Fibroblast of peridontal ligament (primary cell): ENCODE results near the gene MTR.
A peak's percentile ranks its signal among the peaks of the same experiment; 100 is the strongest.

ENCODE experiments used
- DNase-seq: peaks from one replicate; pipeline ENCODE4 v3.0.0-alpha.2; 2010; ENCODE audit errors: extremely low read depth

Gene MTR

GRCh38 chr1:236774926-236775325 is 20.2 kb upstream of the MTR start:
- DNase-seq = peak; percentile 49

DNA sequence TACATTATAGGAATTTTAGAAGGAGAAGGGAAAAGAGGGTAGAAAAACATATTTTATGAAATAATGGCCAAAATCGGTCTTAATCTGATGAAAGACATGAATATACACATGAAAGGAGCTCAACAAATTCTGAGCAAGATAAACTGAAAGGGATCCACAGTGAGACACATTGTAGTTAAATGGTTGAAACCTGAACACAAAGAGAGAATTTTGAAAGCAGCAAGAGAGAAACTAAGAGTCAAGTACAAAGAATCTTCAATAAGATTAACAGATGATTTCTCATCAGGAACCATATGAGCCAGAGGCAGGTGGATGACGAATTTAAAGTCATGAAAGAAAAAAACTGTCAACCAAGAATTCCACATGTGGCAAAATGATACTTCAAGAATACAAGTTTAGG is 15.8 kb upstream of the MTR start:
- no peak for DNase-seq

DNA sequence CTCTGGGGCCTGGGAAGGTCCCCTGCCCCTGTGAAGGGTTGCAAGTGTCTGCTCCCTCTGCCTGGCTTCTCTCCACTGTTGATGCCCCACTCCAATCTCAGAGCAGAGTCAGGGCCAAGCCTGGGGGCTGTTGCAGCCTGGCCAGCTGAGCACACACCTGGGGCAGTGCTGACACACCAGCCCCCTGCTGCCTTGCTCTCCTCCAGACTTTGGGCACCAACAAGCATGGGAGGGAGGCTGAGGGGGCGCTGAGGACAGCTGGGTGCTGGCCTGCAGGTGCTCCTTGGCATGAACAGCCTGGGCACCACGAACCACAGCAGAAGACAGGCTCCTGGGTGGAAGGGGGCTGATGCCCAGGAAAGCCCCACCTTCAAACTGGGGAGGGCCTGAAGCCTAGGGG is 9.6 kb upstream of the MTR start:
- DNase-seq = no peak

- DNase-seq = no peak
These were observed 8.6 kb upstream of the MTR start for GRCh38 chr1:236786453-236786852.

DNA sequence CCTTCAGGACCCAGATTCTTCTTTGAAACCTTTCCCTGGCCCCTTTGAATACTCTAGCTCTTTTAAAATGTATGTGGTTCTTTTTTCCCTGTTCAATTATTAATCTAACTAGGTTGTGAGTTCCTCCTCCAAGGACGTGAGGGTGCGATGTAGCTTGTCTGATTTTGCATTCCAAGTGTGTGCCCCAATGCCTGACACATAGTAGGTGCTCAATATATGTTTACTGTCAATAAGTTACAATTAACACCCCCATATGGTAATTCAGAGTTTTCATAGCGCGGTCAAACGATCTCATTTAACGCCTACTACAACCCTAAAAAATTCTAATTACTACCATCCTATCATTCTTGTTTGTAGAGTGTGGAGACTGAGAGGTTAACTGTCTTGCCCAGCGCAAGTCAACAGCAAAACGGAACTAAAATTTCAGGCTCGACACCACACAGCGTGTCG is 482 bp upstream of the MTR start:
- DNase-seq = no peak

DNA sequence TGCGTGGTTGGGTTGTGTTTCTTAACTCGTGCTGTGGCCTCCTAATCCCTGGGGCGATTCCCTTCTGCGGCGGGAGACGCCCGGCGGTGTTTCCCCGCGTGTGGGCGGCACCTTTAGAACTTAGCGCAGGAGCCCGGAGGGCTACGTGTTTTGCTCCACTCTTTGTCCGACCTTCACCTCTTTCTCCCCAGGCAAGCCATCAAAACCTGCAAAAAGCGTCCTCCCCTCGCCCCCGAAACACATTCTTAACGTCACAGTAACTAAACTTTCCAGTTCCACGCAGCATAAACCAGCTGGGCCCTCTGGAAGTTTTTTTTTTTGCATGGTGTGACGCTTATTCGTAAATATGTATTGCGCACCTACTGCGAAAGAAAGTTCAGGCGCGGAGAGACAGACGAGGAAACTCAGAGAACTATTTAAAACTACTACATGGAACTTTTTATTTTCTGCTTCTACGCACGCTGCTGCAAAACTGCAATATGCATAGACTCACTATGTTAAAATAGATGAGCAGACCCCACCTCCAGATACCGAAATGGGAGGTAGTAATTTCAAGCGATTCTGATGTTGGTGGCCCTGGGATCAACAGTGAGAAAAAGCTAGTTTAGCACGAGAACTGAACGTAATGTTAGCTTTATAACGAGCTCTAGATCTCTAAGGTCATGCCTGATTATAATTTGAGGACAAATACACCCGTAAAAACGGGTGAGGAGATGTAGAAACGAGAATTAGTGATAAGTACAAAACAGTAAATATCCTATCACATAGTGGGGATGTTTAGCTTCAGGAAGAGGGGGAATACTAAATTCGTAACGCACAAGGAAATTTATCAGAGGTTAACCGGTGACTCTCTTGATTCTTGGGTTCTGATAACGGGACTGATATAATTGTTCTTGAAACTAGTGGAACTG is 920 bp downstream of the MTR start:
- DNase-seq = peak; percentile 58

DNA sequence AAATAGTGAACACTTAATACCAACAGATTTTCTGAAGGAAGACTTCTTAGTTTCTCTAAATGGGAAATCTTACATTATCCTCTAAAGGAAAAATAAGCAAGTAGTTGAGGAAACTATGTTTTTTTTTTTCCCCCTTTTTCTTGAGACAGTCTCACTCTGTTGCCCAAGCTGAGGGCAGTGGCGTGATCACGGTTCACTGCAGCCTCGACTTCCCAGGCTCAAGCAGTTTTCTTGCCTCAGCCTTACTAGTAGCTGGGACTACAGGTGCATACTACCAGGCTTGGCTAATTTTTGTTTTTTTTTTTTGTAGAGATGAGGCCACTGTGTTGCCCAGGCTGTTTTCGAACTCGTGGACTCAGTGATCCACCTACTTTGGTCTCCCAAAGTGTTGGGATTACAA is 3.9 kb downstream of the MTR start:
- no peak for DNase-seq

DNA sequence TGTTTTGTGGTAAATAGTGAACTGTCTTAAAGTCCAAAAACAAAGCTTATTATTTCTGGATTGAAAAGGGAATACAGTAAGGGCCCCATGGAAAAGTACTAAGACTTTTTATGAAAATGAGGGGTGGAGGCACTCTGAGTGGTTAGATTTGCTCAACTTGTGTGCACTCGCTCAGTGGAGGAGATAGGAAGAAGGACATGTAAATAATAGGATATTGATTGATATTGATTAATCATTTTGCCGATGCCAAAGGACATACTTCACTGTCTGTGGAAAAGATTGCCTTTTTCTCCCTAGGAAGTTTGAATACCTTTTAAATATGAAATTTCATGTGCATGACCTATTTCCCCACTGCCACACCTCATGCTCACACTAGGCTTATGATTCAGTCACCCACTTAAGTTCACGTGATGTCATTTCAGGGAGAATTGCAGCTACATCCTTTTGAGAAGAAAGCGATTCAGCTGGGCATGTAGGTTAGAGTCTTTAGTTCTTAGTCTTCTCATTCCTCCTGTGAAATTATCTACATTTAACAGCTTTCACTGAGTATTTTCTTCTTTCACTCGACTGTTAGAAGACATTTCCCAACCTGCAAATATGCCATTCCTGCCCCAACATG is 5.0 kb downstream of the MTR start:
- DNase-seq = no peak

GRCh38 chr1:236800623-236801022 is 5.5 kb downstream of the MTR start:
- DNase-seq = no peak

GRCh38 chr1:236802264-236802663 is 7.2 kb downstream of the MTR start:
- DNase-seq = no peak

GRCh38 chr1:236806634-236807033 is 11.5 kb downstream of the MTR start:
- DNase-seq = no peak

DNA sequence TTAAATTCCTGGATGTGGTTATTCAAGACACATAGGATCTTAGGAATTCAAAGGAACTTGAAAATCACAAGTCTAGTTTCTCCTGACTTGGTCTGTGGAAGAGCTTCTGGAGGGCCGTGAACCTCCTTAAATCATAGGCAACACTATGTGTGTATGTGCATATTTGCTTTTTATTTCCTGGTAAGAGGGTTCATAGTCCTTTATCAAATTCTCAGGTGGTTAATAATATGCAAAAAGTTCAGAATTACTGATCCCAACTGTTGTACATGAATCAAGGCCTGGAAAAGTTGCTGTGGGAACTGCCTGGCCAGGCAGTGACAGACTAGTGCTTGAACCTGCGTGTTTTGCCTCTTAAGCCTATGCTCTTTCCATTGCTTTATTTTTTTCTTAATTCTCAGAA is 12.9 kb downstream of the MTR start:
- no peak for DNase-seq

DNA sequence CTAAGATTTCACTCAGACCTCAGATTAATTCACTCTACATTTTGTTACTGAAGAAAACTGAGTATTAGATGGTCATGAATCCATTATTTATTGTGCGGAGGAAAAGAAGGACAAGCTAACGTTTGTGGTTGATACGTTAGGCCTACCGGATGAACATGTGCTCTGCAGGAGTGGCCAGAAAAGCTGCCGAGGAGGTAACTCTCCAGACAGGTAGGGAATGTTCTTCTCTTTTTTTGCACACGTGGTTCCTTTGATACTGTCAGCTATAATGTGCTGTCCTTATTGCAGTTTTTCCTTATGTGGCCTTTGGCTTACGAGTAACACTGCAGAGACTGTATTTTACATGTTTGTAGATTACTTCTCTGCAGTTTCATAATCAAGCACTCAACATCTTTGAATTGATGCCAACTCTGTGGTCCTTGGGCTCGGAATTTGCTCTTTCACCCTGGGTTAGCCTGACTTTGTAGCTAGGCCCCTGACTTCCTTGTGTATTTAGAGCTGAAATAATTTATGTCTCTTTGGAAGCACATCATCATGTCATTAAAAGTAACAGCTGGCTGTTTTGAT is 13.6 kb downstream of the MTR start:
- peak; percentile 15 for DNase-seq

- DNase-seq = peak; percentile 21
These were observed 14.1 kb downstream of the MTR start for GRCh38 chr1:236809148-236809547.

GRCh38 chr1:236810018-236810417 is 14.9 kb downstream of the MTR start:
- no peak for DNase-seq

DNA sequence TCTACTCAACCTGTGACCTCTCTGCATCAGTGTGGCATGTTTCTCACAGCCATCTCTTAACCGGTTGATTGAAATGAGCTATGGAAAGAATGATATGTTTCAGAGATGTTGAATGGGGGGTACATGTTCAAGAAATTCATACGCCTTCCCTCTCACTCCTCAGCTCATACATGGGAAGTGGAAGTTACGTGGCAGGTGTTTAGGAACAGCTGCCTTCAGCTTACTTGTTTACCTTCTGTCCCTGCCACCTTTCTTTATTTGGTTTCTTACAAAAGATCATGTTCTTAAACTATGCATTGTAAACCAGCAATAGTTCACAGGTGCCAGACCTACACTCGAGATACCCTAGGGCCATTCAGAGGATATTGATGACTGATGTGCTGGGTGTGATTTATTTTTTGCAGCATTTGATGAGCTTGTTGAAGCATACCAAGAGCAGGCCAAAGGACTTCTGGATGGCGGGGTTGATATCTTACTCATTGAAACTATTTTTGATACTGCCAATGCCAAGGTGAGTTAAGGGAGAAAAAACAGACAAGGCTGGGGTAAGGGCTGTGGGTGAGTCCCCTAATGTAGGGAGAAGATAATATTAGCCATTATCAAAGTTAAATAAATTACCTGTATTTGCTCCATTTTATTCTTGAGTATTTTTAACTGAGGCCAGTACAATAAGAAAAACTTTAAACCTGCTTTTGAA is 17.4 kb downstream of the MTR start:
- no peak for DNase-seq

DNA sequence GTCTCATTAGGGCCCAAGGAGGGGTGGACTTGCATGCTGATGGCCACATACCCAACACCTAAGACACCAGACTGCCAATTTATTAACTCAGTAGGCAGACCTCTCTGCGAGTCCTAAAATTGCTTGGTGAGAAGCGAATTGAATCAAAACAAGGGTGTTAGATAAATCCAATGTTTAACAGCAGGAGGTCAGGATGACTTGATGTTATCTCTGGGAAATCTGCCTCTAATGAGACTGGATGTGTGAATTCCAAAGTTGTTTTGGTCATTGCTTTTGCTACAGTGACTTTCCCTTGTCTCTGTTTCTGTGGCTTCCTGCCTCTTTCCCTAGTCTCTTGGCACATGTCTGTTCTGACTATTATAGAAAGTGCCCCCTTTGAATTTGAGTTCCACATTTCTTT is 20.8 kb downstream of the MTR start:
- no peak for DNase-seq

DNA sequence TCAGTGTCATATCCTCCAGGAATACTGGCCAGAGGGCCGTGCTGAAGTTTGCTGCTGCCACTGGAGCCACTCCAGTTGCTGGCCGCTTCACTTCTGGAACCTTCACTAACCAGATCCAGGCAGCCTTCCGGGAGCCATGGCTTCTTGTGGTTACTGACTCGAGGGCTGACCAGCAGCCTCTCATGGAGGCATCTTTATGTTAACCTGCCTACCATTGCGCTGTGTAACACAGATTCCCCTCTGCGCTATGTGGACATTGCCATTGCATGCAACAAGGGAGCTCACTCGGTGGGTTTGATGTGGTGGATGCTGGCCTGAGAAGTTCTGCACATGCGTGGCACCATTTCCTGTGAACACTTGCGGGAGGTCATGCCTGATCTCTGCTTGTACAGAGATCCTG is 24.8 kb downstream of the MTR start:
- no peak for DNase-seq

DNA sequence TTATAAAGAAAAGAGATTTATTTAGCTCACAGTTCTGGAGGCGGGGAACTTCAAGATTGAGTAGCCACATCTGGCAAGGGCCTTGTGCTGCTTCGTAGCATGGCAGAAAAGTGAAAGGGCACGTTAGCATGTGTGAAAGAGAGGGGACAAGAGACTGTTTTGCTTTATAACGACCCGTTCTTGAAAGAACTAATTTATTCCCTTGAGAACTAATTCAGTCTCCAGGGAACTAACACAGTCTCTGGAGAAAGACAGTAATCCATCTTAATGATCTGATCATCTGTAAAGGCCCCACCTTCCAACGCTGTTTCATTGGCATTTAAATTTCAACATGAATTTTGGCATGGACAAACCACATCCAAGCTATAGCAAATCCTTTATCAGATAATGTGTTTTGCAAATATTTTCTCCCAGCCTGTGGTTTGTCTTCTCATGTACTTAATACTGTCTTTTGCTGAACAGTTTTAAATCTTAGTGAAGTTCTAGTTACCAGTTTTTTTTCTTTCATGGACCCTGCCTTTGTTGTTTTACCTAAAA is 26.1 kb downstream of the MTR start:
- no peak for DNase-seq

DNA sequence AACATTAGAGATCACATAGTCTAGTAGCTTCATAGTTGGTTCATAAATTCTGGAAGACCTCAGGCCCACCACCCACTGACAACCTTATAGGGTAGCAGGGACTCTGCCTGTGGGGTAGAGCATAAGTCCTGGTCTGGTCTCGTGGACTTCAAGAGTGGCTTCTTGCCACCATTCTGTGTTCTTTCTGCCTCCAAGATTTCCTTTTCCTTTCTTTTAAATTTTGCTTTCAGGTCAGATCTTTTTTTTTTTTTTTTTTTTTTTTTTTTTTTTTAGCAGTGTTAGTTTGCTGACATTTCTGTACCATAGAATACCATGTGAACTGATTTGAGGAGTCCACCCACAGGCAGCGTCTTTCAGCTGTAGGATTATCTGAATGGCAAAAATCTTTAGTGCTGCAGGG is 28.5 kb downstream of the MTR start:
- no peak for DNase-seq

DNA sequence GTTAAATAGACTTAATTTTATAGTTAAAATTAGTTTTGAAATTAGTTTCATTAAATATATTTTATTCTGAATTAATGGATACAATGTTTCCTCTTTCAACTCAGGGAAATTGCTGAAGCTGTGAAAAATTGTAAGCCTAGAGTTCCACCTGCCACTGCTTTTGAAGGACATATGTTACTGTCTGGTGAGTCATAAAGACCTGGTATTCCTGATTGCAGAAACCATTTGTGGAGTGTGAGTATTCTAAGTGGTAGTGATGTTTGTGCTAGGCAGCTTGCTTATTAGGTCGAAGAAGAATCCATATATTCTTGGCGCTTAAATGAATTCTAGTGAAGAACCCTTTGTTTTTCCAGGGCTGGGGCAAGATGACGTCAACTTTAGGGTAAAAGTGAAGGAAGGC is 34.0 kb downstream of the MTR start:
- no peak for DNase-seq

- DNase-seq = no peak
These were observed 35.0 kb downstream of the MTR start for GRCh38 chr1:236830116-236830515.
